Mucosa of descending colon (tissue), 3 donors: ENCODE data around the gene LPIN3. TPM values are rescaled to one million over a fixed set of nuclear protein-coding genes. Genes with fewer than 3 reads are reported as not detected.

Experiments used
- ATAC-seq: fragments of 200-7000 bp; cut with Tn5 transposase; one replicate; pipeline ENCODE4 v1.9.1; 2020; ENCODE audit warnings: mild to moderate bottlenecking, moderate library complexity
- DNase-seq, 3 donors: peaks; one replicate each; pipeline ENCODE4 v3.0.0-alpha.2; 2020
- H3K36me3 ChIP-seq: fragments of 200-600 bp; one replicate; pipeline ENCODE4 v1.8.0; 2021; ENCODE audit warnings: low read depth, mild to moderate bottlenecking
- H3K4me1 ChIP-seq: fragments of 200-600 bp; one replicate; pipeline ENCODE4 v1.8.0; 2021; ENCODE audit warnings: low read depth, mild to moderate bottlenecking
- H3K4me3 ChIP-seq: fragments of 200-600 bp; one replicate; pipeline ENCODE4 v1.8.0; 2021; ENCODE audit warnings: mild to moderate bottlenecking
- H3K9me3 ChIP-seq: fragments of 200-600 bp; one replicate; pipeline ENCODE4 v1.8.0; 2021; ENCODE audit warnings: mild to moderate bottlenecking
- intact Hi-C, 2 donors: fragments of 100-400 bp; cut with DNase I in 1 of 2; cut with micrococcal nuclease in 1 of 2; formaldehyde crosslinking; loops; one replicate each; pipeline versions ENCODE4 v1.11.0 to v1.11.1; 2022; cut with DNase I, micrococcal nuclease
- total RNA-seq, 3 donors: library from RNA; stranded (reverse); fragmentation: NEBNext Ultra II Directional in 2 of 3; extraction: Animal tissue kit (Norgen Biotek cat#: 25700) in 2 of 3; gene quantifications; one replicate each; pipeline versions ENCODE4 v1.2.1 to v1.2.4, GENCODE V29; 2021 to 2023
- TF ChIP-seq, protein P1 (sequence below): fragments of 200-600 bp; IDR thresholded peaks from one replicate; pipeline ENCODE4 v1.8.0; 2022; ENCODE audit warnings: antibody characterized with exemption, mild to moderate bottlenecking
- donor health status: DM: no; HTN: no; CAD: no; lungs with moderate emphysema.
- donor health status: DM: no; HTN: no; CAD: no.
- donor health status: DM: no; HTN: yes; CAD: no.

Gene LPIN3
- total RNA-seq, 3 donors from 2014 or later: 48.0 to 73.3 (median 52.7) TPM

DNA sequence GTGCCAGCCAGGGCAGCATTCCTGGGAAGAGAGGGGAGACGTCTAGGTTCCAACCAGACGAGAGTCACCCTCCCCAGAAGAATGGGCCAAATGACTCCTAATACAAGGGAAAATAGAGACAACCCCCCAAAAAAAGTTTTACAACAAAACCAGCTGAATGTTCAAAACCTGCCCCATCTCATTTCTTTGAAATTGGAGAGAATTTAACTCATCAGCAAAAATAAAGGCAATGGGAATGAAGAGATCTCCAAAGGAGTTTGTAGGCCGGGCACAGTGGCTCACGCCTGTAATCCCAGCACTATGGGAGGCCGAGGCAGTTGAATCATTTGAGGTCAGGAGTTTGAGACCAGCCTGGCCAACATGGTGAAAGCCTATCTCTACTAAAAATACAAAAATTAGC lies 35.7 kb downstream of the LPIN3 start:
- ATAC-seq: no peak
- H3K4me1 ChIP-seq: no peaks in the 10 kb centered on the region
- H3K4me3 ChIP-seq: no peak overlapping the region
- DNase-seq: no peak
- TF ChIP-seq, protein P1, sequence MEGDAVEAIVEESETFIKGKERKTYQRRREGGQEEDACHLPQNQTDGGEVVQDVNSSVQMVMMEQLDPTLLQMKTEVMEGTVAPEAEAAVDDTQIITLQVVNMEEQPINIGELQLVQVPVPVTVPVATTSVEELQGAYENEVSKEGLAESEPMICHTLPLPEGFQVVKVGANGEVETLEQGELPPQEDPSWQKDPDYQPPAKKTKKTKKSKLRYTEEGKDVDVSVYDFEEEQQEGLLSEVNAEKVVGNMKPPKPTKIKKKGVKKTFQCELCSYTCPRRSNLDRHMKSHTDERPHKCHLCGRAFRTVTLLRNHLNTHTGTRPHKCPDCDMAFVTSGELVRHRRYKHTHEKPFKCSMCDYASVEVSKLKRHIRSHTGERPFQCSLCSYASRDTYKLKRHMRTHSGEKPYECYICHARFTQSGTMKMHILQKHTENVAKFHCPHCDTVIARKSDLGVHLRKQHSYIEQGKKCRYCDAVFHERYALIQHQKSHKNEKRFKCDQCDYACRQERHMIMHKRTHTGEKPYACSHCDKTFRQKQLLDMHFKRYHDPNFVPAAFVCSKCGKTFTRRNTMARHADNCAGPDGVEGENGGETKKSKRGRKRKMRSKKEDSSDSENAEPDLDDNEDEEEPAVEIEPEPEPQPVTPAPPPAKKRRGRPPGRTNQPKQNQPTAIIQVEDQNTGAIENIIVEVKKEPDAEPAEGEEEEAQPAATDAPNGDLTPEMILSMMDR: no peak
- intact Hi-C loops: no loop called here
- H3K9me3 ChIP-seq: no peaks in the 10 kb centered on the region
- H3K36me3 ChIP-seq: no peaks in the 10 kb centered on the region

DNA sequence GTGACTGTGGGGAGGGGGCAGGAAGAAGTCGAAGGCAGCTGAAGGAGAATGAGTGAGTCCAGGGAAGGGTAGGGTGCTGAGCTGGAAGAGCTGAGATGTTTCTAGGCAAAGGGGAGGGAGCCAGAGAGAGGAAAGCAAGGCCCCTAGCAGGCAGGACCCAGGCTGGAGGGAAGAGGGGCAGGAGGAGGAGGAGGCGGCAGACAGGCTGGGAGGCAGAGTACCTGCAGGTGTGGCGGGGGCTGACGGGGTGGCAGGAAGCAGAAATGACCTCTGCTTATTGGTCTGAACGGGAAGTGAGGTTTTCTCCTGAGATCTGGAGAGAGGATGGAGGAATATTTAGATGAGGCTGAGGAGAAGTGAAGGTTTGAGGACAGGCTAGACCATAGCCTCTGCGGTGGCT lies 36.7 kb downstream of the LPIN3 start:
- H3K4me1 ChIP-seq: no peaks in the 10 kb centered on the region
- H3K36me3 ChIP-seq: no peaks in the 10 kb centered on the region
- H3K9me3 ChIP-seq: no peaks in the 10 kb centered on the region
- TF ChIP-seq, protein P1: no peak
- H3K4me3 ChIP-seq: no peak overlapping the region
- peak in 1 of 3 donors; percentile 2 for DNase-seq
- intact Hi-C loops: no loop called here
- no peak for ATAC-seq

- Histone ChIP-seq H3K9me3 (no peaks in the 10 kb centered on the region), H3K36me3 (no peaks in the 10 kb centered on the region), H3K4me1 (no peaks in the 10 kb centered on the region), H3K4me3 (no peak overlapping the region)
- no peak for ATAC-seq
- DNase-seq: no peak
- TF ChIP-seq, protein P1: no peak
- intact Hi-C loops: no loop called here
These were observed 38.9 kb downstream of the LPIN3 start for GRCh38 chr20:41379551-41379950.

GRCh38 chr20:41380551-41381193 lies 40.1 kb downstream of the LPIN3 start:
- intact Hi-C loops: no loop called here
- ATAC-seq: no peak
- no peaks in the 10 kb centered on the region for H3K36me3 ChIP-seq

DNA sequence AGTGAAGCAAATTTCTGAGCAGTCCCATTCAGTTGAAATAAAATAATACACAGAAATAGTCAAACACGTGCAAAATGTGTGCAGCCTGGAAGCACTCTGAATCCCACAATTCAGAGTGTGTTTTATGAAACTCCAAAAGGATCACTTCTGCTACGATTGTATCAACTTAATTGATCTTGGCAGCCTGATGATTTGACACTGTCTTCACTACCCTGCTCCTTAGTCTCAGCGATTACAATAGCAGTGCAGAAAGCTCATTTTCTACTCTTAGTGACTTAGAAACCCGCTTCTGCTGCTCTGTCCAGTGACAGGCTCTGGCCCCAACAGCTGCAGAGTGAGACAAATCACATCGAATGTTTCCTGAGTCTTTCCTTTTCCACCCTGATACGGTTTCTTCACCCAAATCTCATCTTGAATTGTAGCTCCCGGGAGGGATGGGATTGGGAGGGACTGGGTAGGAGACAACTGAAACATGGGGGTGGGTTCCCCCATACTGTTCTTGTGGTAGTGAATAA lies 42.2 kb downstream of the LPIN3 start:
- Histone ChIP-seq H3K36me3 (no peaks in the 10 kb centered on the region), H3K4me3 (no peak overlapping the region), H3K4me1 (no peaks in the 10 kb centered on the region), H3K9me3 (no peaks in the 10 kb centered on the region)
- TF ChIP-seq, protein P1: no peak
- ATAC-seq (no peak), DNase-seq (no peak)
- intact Hi-C loops: no loop called here

More at GRCh38 chr20:41380551-41381193, 40.1 kb downstream of the LPIN3 start:
- no peak overlapping the region for H3K4me3 ChIP-seq
- TF ChIP-seq, protein P1: no peak
- peak in 1 of 3 donors; percentile 25 for DNase-seq
- H3K4me1 ChIP-seq: no peaks in the 10 kb centered on the region
- H3K9me3 ChIP-seq: no peaks in the 10 kb centered on the region
